Keratinocyte (primary cell): ENCODE results near the gene SH2B3.

ENCODE experiments used
- CTCF ChIP-seq, 3 experiments: IDR thresholded peaks in 1 of 3; conservative IDR thresholded peaks in 1 of 3; optimal IDR thresholded peaks in 1 of 3; 2 replicates in 2 of 3; 3 replicates in 1 of 3; pipeline versions ENCODE3 to v1.5.1; 2011; ENCODE audit warnings: low read length in 3 of 3, mild to moderate bottlenecking in 3 of 3, moderate library complexity in 2 of 3, control low read depth in 1 of 3, inconsistent platforms in 1 of 3; ENCODE audit not compliant: insufficient read depth in 2 of 3; ENCODE audit errors: extremely low read depth in 1 of 3
- EZH2 ChIP-seq: IDR thresholded peaks from one replicate; pipeline ENCODE4 v1.6.1; 2012; ENCODE audit warnings: inconsistent platforms, mild to moderate bottlenecking, low read length, moderate library complexity

- no peak for TF ChIP-seq EZH2
- TF ChIP-seq CTCF (optimal IDR thresholded peaks at IDR 0.05 in 1 of 3, IDR thresholded peaks at IDR 0.05 in 1 of 3, conservative IDR thresholded peaks at IDR 0.05 in 1 of 3; ENCODE audit: extremely low read depth in 1 of 3, insufficient read depth in 2 of 3, low read length in 3 of 3): no peak
Observed at GRCh38 chr12:111405859-111406473, at the start of gene SH2B3.
